NCI-H128 (cell line): Measurements from ENCODE around the gene CHST15.
"Not testable (repeated sequence)": the region's sequence is repeated elsewhere in the genome, so short reads cannot be mapped to it uniquely, and the experiment has no call there.

Experiments used
- DNase-seq: peaks from one replicate; lab custom pipeline; 2025; ENCODE audit not compliant: unreplicated experiment; lab: John Stamatoyannopoulos, UW

Gene CHST15

DNA sequence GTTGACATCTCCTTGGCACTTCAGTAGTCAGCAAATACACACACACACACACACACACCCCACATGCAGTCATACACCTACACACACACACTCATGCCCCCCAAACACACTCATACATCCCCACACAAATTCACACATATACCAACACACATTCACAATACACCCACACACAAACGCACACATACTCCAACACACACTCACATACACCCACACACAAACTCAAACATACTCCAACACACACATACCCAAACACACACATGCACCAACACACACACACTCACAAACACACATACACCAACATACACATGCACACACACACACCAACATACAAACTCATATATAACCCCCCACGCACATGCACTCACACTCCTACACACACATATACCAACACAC lies 31.4 kb upstream of the CHST15 start:
- DNase-seq: no peak

DNA sequence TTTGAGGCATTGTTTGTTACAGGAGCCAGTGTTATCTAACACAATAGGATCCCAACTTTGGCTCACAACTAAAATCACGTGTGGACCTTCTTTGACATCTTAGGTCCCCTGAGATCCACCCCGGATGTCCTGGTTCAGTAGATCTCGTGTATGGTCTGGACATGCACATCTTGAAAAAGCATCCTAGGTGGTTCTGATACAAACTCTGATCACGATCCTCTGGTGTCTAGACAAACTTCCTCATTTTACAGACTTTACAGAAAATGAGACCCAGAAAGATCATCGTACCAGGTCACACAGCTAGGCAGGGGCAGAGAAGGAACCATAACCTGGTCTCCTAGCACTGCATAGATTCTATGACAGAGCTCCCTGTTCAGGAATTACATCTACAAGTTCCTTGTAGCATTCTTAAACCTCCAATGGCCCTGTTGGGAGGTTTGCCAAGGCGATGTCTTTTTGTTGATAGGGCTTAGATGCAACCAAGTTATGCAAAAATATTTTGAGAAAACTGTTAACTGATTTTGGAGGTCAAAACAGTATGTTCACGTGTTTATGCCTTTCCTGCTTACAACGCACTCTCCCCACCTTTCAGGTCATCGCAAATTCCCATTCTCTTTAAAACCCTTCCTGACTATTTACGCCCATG lies 30.8 kb upstream of the CHST15 start:
- DNase-seq: no peak

- no peak for DNase-seq
Observed at GRCh38 chr10:124123156-124123555, 29.8 kb upstream of the CHST15 start.

DNA sequence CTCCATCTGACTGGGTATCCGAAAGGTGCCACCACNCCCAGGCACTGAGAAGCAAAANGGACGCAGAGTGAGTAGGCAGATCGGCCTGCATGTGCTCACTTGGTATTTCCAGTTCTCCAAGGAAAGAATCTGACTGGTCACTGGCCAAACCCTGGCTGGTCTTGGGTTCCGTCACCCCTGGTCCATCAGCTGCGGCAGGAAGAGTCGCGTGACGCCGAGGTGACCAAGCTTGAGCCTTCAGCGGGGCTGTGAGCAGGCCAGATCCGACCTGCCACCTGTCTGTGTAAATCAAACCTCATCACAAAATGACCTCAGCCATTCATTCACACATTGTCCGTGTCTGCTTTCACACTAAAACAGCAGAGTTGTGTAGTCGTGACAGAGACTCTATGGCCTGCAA lies 28.8 kb upstream of the CHST15 start:
- DNase-seq: no peak

- no peak for DNase-seq
Observed at GRCh38 chr10:124120410-124121061, 27.1 kb upstream of the CHST15 start.

- no peak for DNase-seq
Observed at GRCh38 chr10:124119946-124120345, 26.5 kb upstream of the CHST15 start.

- DNase-seq: no peak
Observed at GRCh38 chr10:124119216-124119615, 25.8 kb upstream of the CHST15 start.

GRCh38 chr10:124117833-124118232 lies 24.4 kb upstream of the CHST15 start:
- no peak for DNase-seq

DNA sequence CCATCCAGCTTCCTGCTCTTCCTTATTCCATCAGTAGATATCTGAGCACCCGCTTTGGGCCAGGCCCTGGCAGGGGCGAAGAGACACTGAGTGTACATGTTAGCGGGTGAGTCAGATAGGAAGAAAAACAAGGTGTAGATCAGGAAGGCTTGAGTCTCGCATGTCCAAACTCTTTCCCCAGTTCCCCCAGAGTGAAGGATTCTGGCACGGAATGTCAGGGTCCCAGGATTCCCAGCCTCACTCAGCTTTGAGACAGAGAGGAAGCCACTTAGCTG lies 24.1 kb upstream of the CHST15 start:
- DNase-seq: no peak

- DNase-seq: no peak
Observed at GRCh38 chr10:124116771-124117510, 23.5 kb upstream of the CHST15 start.

DNA sequence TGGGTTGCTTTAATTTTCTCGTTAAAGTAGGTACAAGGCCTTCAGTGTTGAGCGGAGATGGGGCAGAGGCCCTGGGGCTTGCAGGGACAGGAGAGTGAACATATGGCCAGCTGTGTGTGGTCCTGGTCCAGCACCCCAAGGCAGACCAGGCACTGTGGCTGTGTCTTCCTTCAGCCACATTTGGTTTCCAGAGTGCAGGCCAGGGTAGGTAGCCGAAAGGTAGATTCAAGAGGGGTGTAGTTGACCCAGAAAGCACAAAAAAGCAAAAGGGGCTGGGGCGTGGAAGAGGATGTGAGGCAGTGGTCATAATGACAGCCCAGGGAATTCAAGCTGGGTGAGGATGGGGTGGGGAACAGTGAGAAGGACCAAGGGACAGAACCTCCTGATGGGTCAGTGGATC lies 21.3 kb upstream of the CHST15 start:
- no peak for DNase-seq

DNA sequence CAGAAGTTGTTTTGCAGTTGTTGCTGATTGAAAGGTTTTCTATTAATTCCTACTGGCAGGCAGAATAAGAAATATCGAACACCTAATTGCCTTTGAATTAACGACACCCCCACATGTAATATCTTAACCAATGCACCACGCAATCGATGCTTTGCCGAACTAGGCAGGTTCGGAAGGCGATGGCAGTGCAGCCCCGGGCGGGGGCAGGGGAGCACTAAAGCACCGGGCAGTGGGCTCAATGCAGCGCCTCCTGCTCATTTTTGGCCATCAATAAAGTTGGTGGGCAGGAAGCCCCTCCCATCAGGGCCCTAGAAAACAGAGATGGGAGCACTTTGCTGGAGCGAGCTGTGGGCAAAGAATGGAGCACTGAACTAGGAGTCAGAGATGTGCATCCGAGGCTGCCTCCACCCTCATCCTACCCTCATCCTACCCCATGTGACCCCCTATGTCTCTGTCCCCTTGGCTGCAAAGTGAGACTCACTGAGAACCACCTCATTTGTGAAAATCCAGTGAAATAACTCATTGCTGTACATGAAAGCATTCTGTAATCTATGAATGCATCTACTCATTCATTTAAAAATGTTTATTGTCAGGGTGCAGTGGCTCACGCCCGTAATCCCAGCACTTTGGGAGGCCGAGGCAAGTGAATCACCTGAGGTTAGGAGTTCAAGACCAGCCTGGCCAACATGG lies 19.6 kb upstream of the CHST15 start:
- DNase-seq: no peak

DNA sequence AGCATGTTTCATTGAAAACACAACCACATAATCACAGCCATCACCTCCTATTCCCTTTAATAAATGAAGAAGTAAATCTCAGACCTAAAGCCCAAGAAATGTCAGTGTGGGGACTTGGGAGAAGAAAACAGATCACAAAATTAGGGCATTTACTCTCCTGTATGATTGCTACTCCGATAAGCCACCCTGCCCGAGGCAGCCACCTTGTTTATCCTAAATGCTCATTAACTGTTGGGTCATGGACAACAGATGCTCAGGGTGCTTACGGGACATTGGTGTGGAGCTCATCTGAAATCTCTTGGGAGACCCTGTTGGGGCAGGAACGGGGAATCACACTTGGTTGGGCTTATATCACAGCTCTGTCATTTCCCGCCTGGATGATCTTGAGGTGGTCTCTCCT lies 17.5 kb upstream of the CHST15 start:
- no peak for DNase-seq

DNA sequence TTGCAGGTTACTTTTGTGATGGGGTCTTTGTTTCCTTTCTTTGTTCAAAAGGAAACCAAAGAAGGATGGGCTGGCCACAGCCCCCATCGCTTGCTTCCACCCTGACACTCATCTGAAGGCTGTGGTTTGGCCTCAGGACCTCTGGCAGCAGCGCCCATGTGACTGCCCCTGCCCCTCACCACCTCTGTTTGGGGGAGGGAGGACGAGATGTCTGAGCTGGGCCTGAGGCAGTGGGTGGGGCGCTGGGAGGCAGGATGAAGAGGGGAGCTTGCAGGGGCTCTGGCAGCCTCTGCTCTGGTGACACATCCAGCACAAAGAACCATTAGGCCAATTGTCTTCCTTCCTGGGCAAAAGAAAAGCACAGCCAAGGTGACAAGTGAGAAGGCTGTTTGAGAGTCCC lies 15.9 kb upstream of the CHST15 start:
- DNase-seq: no peak

DNA sequence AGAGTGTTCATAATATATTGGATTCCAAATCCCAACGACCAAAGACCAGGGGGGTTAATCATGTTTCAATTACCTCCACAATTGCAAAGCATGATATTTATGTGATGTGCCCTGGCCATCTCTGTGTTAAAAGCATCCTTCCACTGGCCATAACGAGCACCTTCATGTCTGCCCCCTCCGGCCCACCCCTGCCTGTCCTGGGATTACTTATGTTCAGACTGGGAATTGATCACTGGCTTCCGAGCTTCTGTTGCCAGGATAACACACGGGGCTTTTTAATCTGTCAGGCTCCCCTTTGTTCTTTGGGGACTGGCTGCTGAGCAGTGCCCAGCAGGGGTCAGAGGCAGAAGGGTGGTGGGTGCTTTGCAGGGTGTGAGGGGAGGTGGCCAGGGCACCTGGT lies 13.7 kb upstream of the CHST15 start:
- no peak for DNase-seq

DNA sequence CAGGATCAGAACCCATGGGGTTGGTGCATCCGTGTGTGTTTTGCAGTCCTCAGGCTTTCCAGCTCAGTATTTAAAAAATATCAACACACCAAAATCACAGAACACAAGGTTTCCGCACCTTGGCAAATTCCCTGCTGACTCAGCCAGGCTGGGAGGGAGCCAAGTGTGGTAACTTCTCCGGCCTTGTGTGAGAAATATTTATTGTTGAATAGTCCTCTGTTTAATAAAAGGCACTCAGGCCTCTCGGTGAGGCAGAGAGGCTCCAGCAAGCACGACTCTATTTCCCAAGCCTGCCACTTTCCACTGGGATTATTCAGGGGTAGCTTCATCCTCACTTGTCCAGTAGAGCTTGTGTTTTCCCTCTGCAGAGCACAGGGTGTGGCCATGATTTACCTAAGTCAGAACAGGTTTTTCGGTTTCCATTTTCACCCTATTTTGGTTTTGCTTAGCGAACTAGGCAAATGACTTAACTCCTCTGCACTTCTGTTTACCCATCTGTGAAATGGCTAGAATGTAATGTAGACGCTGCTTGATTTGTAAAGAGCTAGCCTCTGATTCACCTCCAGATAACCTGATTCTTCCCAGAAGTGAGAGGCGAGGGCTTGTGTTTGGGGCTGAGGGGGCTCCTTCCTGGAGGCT lies 13.0 kb upstream of the CHST15 start:
- DNase-seq: no peak

- no peak for DNase-seq
Observed at GRCh38 chr10:124105594-124105993, 12.2 kb upstream of the CHST15 start.

DNA sequence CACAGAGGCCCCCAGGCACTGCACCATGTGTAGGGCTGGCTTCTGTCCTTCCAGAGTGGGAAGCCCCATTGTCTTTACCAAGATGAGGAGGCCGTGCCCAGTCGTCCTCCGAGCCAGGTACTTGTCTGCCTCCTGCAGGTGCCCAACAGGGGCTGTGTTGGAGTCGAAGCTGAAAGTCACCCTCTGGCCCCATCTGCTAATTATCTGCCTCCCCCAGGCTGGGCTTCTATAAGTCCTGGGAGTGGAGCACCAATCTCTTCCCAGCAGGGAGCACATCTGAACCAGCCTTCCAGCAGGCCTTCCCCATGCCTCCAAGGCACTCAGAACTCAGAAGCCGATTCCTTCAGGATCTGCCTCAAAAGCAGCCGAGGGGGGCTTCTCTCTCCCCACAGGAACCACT lies 11.6 kb upstream of the CHST15 start:
- DNase-seq: no peak

- DNase-seq: no peak
Observed at GRCh38 chr10:124104011-124104627, 10.7 kb upstream of the CHST15 start.

DNA sequence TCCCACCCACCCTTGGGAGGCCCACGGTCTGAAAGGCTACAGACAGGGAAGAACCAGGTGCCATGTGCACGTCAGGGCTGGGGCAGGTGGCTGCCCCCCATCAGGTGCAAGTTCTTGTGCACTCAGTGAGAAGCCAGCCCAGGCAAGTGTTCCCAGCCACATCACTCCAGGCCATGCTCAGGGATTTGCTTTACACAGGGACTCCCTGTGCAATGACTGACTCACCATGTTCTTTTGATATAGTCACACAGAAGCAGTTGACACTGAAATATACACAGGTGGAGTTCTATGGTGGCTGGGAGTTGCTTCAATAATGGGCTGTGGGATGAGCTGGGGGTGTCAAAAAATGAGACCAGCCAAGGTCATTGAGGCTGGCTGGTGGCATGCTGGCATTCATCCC lies 8.0 kb upstream of the CHST15 start:
- no peak for DNase-seq

- DNase-seq: not testable (repeated sequence)
Observed at GRCh38 chr10:124100651-124101050, 7.3 kb upstream of the CHST15 start.
